Adrenal gland (tissue), 5 donors: ENCODE results near the gene CDK9.

ENCODE experiments used
- POLR2A ChIP-seq, 2 donors: fragments of 450-650 bp; IDR thresholded peaks; one replicate each; pipeline ENCODE4 v1.6.1; 2017; ENCODE audit warnings: antibody characterized with exemption in 2 of 2, mild to moderate bottlenecking in 2 of 2, moderate library complexity in 1 of 2
- TF ChIP-seq, protein P1 (sequence below), 6 experiments: fragments of 450-650 bp in 4 of 6; fragments of 200-600 bp in 2 of 6; sonication (generic) in 1 of 6; IDR thresholded peaks; 1 replicate in 5 of 6; 2 replicates in 1 of 6; pipeline versions ENCODE4 v1.5.1 to v1.8.0; 2016 to 2021; ENCODE audit warnings: antibody characterized with exemption in 6 of 6, mild to moderate bottlenecking in 2 of 6, moderate library complexity in 1 of 6
- donor health status: DM: no; HTN: no; CAD: no.

DNA sequence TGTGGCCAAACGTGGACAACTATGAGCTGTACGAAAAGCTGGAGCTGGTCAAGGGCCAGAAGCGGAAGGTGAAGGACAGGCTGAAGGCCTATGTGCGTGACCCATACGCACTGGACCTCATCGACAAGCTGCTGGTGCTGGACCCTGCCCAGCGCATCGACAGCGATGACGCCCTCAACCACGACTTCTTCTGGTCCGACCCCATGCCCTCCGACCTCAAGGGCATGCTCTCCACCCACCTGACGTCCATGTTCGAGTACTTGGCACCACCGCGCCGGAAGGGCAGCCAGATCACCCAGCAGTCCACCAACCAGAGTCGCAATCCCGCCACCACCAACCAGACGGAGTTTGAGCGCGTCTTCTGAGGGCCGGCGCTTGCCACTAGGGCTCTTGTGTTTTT, 3.3 kb downstream of the CDK9 start:
- TF ChIP-seq, protein P1, sequence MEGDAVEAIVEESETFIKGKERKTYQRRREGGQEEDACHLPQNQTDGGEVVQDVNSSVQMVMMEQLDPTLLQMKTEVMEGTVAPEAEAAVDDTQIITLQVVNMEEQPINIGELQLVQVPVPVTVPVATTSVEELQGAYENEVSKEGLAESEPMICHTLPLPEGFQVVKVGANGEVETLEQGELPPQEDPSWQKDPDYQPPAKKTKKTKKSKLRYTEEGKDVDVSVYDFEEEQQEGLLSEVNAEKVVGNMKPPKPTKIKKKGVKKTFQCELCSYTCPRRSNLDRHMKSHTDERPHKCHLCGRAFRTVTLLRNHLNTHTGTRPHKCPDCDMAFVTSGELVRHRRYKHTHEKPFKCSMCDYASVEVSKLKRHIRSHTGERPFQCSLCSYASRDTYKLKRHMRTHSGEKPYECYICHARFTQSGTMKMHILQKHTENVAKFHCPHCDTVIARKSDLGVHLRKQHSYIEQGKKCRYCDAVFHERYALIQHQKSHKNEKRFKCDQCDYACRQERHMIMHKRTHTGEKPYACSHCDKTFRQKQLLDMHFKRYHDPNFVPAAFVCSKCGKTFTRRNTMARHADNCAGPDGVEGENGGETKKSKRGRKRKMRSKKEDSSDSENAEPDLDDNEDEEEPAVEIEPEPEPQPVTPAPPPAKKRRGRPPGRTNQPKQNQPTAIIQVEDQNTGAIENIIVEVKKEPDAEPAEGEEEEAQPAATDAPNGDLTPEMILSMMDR (IDR thresholded peaks at IDR 0.05) = no peak
- no peak for TF ChIP-seq POLR2A (IDR thresholded peaks at IDR 0.05)
